ENCODE measurements around the gene ECHS1.
A peak's percentile ranks its signal among the peaks of the same experiment; 100 is the strongest.

ECHS1 gene

GRCh38 chr10:133339708-133340380 is 33.3 kb downstream of the ECHS1 start:
- DNase-seq = no peak

- no peak for DNase-seq
These were observed 34.8 kb downstream of the ECHS1 start for GRCh38 chr10:133338080-133339071.

GRCh38 chr10:133337370-133337725 is 35.8 kb downstream of the ECHS1 start:
- DNase-seq = no peak

GRCh38 chr10:133336577-133337369 is 36.4 kb downstream of the ECHS1 start, which contains the start of gene CALY:
Gene CALY (minus strand): TSS chr10:133336896. CDS start chr10:133328989, 7,907 bp downstream.
- DNase-seq = no peak

- no peak for DNase-seq
These were observed 37.0 kb downstream of the ECHS1 start for GRCh38 chr10:133336118-133336576.

- DNase-seq = peak; percentile 38 to 51
These were observed 37.7 kb downstream of the ECHS1 start for GRCh38 chr10:133335246-133336117.

- DNase-seq = no peak
These were observed 38.5 kb downstream of the ECHS1 start for GRCh38 chr10:133334503-133335245.

- DNase-seq = no peak
These were observed 40.0 kb downstream of the ECHS1 start for GRCh38 chr10:133332936-133333699.

GRCh38 chr10:133329491-133330202 is 43.5 kb downstream of the ECHS1 start:
- DNase-seq = peak; percentile 80 to 82

GRCh38 chr10:133328358-133329343 is 44.5 kb downstream of the ECHS1 start:
- no peak for DNase-seq

GRCh38 chr10:133327651-133328357 is 45.4 kb downstream of the ECHS1 start:
- DNase-seq = no peak

- DNase-seq = no peak
These were observed 46.2 kb downstream of the ECHS1 start for GRCh38 chr10:133326745-133327650.

GRCh38 chr10:133326223-133326551 is 47.0 kb downstream of the ECHS1 start:
- no peak for DNase-seq

GRCh38 chr10:133325440-133326222 is 47.5 kb downstream of the ECHS1 start:
- no peak for DNase-seq

GRCh38 chr10:133324857-133325260 is 48.3 kb downstream of the ECHS1 start:
- DNase-seq = no peak

Measured in inflammatory macrophage (primary cell).